GM18507 (cell line): ENCODE data around the gene SUGT1.
A peak's percentile ranks its signal among the peaks of the same experiment; 100 is the strongest.
"Not testable (repeated sequence)": the region's sequence is repeated elsewhere in the genome, so short reads cannot be mapped to it uniquely, and the experiment has no call there.

ENCODE experiments used
- DNase-seq: peaks from one replicate; pipeline ENCODE4 v3.0.0; 2011; ENCODE audit warnings: low read depth; ENCODE audit not compliant: insufficient read length; ENCODE audit errors: extremely low spot score
- FAIRE-seq: peaks from 2 replicates; lab custom pipeline; 2011; peaks lifted over from hg19 to GRCh38; lab: Jason Lieb, UNC

The SUGT1 gene

DNA sequence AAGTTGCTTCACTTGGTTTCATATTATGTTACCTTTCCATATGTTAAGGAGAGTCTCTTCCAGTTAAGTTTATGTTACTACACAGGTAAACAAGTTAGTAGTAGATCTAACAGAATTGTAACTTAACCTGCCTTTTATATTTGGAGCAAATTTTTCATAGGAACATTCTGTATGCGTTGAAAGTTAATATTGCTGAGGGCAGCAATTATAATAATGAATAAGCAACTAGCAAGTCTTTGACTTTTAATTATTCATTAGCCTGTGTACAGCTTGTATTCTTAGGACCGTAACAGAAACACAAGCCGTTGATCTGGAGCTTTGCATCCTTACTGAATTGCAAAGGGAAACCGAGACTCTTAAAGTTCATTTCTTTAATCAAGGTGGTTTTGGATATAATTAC lies 11.6 kb downstream of the SUGT1 start:
- DNase-seq, result no peak
- FAIRE-seq, result no peak

- FAIRE-seq, result peak; percentile 29
These were observed 12.7 kb downstream of the SUGT1 start for GRCh38 chr13:52665325-52665724.

DNA sequence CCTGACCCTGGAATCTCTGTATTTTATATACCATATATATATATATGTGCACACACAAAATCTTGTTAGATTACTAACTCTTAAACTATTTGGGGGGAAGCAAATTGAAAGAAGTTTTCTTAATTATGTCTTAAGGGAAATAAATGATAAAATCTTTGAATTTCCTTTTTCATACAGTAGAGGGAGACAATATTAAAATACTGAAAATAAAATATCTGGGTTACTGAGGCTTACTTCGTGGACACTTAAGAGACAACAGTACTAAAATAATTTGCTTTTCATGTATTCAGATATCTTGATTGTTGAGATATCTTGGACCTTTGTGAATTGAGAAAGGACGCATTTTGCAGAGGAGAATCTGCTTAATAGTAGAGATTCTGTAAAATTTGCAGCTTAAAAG lies 17.0 kb downstream of the SUGT1 start:
- DNase-seq (no peak), FAIRE-seq (no peak)

More at GRCh38 chr13:52665325-52665724, 12.7 kb downstream of the SUGT1 start:
- DNase-seq, result no peak

- no peak for DNase-seq
- FAIRE-seq, result no peak
These were observed 18.1 kb downstream of the SUGT1 start for GRCh38 chr13:52670726-52671125.

- FAIRE-seq (no peak), DNase-seq (no peak)
These were observed 20.8 kb downstream of the SUGT1 start for GRCh38 chr13:52673465-52673864.

DNA sequence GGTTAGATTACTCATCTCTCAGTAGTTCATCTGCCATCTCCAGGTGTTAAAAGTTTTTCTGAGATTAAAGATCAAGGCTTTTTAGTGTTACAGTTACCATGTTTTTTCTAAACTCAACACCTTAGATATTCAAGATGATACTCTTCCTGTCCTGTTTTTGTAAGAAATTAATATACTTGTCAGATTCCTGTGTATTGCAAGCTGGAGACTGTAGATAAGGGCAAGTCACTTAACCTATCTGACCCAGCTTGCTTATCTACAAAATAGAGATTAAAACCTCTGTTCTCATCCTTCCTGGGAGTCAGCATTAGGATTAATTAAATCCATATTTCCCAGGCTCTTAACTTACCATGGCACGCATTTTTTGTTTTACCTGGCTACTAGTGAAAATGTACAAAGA lies 25.2 kb downstream of the SUGT1 start:
- FAIRE-seq, result no peak

GRCh38 chr13:52685806-52686205 lies 33.2 kb downstream of the SUGT1 start:
- DNase-seq, FAIRE-seq: not testable (repeated sequence)

More for the DNA sequence above, 25.2 kb downstream of the SUGT1 start:
- DNase-seq, result no peak

- no peak for FAIRE-seq
- no peak for DNase-seq
These were observed 33.7 kb downstream of the SUGT1 start for GRCh38 chr13:52686376-52686775.

DNA sequence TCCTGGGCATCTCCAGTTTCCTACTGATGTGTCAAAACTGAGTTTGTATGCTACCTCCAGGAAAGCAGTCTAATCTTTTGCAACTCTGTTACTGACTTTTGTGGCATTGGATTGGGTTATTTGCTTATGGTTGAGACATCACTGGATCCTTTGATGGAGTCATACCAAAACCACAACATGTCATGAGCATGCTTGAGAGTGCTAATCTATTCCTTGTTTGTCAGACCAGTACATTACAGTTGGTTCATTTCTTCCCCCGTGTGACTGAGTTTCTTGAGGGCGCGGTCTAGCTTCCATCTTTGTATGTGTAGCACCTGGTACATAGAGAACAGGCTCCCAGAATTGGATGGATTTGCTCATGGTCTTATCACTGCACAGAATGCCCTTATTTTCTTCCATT lies 43.2 kb downstream of the SUGT1 start:
- no peak for DNase-seq
- FAIRE-seq, result peak; percentile 5

- no peak for FAIRE-seq
- no peak for DNase-seq
These were observed 43.9 kb downstream of the SUGT1 start for GRCh38 chr13:52696566-52696965.

DNA sequence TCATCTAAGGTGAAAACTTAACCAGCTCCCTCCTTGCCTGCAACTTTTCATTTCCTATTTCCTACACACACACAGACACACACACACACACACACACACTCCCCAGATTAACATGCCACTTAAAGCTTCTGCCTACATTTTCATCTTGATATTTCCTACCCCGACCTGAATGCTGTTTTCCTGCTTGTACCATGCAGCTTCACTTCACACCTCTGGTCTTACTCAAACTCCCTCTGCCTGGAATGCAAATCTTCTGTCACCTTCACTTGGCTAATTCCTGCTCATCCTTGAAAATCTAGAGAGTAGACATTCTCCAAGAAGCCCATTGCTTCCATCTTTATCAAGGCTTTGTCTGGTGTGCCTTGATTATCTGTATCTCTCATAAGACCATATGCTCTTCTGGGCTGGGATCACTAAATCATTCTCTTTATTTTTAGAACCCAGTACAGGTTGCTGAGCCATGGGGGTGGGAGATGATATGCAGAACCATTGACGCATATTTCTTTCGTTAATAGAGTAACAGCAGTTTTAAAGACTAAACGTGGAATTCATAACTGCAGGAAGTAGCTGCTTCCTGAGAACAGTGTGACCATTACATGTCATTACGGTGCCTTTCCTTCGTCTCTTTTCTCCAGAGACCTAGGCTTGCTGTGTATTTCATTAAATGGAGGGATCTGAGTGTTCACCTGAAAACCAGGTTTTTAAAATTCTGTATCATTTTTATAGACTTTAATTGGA lies 49.3 kb downstream of the SUGT1 start:
- FAIRE-seq (no peak), DNase-seq (no peak)

DNA sequence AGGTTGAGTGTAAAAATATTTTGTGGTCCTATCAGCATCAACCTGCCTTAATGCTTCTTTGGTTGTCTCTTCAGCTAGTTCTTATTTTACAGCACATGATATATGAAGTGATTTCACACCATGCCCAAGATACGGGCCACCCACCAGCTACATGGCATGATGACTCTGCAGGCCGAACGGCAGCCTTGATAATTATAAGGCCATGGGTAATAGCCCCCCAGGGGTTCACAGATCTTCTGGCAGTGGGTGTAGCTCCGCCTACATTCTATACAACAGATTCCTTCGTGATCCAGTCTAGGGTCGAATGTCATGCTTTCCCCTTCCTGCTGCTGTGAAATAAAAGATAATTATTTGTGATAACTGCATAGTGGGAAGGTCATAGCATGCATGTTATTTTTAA lies 50.8 kb downstream of the SUGT1 start:
- FAIRE-seq (no peak), DNase-seq (no peak)

- FAIRE-seq (no peak), DNase-seq (no peak)
These were observed 53.4 kb downstream of the SUGT1 start for GRCh38 chr13:52706081-52706480.

- FAIRE-seq (no peak), DNase-seq (no peak)
These were observed 54.7 kb downstream of the SUGT1 start for GRCh38 chr13:52707375-52707774.

GRCh38 chr13:52708266-52708665 lies 55.6 kb downstream of the SUGT1 start:
- not testable (repeated sequence) for FAIRE-seq, DNase-seq

DNA sequence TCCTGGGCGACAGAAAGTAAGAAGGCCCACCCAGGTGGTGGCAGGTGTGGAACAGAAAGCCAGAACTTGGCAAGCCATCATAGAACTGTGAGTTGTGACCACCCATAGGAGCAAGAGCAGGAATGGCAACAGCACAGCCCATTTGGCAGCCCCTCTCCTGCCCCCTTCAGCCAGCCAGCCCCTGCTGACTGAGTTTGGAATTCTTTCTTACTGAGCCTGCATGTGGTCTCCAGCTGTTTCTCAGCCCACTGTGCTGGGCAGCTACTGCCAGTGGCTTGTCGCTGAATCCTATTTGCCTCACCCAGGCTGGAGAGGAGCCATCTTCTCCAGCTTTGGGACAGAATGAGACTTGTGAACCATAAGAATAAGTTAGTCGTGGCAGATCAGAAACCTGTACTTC lies 58.6 kb downstream of the SUGT1 start:
- FAIRE-seq (no peak), DNase-seq (no peak)

DNA sequence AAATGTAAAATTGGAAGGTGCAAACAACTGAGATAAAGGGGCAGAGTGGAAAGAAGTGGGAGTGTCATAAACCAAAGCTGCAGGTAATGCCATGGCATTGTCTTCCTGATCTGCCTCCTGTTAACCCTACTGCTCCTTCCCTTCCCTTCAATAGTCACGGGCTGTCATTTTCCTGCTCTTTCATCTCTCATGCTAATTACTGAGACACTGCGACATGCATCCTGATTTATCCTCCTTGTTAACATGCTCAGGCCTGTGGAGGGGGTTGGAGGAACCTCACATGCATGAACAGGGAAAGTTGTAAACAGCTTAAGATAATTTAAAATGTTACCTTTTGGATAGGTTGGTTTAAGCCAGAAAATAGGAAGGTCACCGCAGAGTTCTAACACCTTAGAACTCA lies 59.7 kb downstream of the SUGT1 start:
- DNase-seq, result no peak
- no peak for FAIRE-seq

- FAIRE-seq (no peak), DNase-seq (no peak)
These were observed 61.3 kb downstream of the SUGT1 start for GRCh38 chr13:52713894-52714293.

DNA sequence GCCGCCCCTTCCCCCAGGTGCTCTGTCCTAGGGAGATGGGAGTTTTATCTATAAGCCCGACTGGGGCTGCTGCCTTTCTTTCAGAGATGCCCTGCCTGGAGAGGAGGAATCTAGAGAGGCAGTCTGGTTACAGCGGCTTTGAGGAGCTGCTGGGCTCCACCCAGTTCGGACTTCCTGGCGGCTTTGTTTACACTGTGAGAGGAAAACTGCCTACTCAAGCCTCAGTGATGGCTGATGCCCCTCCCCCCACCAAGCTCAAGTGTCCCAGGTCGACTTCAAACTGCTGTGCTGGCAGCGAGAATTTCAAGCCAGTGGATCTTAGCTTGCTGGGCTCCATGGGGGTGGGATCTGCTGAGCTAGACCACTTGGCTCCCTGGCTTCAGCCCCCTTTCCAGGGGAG lies 68.3 kb downstream of the SUGT1 start:
- FAIRE-seq, result not testable (repeated sequence)

DNA sequence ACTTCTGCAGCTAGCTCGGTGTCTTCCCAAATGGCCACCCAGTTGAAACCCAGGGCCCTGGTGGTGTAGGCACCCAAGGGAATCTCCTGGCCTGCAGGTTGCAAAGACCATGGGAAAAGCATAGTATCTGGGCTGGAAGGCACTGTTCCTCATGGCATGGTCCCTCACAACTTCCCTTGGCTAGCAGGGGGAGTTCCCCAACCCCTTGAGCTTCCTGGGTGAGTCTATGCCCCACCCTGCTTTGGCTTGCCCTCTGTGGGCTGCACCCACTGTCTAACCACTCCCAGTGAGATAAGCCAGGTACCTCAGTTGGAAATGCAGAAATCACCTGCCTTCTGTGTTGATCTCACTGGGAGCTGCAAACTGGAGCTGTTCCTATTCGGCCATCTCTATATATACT lies 68.7 kb downstream of the SUGT1 start:
- DNase-seq, FAIRE-seq: not testable (repeated sequence)

More for the DNA sequence above, 68.3 kb downstream of the SUGT1 start:
- DNase-seq, result not testable (repeated sequence)

DNA sequence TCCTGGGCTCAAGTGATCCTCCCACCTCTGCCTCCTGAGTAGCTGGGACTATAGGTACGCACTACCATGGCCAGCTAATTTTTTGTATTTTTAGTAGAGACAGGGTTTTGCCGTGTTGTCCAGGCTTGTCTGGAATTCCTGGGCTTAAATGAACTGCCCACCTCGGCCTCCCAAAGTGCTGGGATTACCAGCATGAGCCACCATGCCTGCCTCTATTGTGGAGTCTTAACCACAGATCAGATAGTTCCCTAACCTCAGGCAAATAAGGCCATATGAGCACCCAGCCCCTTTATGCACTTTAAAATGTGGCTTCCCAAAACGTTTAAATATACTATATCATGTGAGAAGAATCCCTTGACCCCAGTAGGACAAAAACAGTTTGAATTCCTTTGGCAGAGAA lies 70.5 kb downstream of the SUGT1 start:
- no peak for FAIRE-seq

DNA sequence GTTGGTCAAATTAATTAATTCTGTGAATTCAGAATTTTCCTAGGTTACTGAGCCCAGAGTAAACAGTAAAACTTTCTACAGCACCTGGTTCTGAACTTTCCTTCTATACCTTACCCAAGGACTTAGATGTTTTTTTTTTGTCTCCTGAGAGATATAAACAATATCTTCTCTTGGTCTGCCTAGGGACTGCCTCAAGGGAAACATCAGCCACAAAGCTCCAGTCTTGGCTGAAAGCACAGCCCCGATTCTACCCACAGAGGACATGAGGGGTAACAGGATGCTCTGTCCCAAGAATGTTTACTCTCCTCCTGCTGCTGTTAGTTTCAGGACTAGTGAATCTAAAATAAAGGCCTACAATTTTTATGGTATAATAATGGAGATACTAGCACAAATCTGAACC lies 72.7 kb downstream of the SUGT1 start:
- DNase-seq, result no peak
- FAIRE-seq, result no peak

More for the DNA sequence above, 70.5 kb downstream of the SUGT1 start:
- DNase-seq, result no peak
